ENCODE data around the gene C1orf141.

Gene C1orf141

DNA sequence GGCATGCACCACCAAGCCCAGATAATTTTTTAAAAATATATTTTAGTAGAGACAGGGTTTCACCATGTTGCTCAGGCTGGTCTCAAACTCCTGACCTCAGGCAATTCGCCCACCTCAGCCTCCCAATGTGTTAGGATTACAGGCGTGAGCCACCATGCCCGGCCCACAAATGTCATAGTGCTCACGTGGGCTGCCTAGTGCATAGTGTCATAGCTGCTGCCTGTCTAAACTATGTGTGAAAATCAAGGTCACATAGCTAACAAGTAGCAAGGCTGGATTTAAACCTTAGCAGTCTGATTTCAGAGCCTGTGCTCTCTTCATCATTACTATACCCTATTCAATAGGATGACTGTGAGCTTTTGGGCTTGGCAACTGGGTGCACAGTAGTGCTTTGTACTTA is 10.3 kb downstream of the C1orf141 start:
- no peaks in the 10 kb centered on the region for H4K20me1 ChIP-seq (ENCODE audit: insufficient read depth, low read length)
- no peaks in the 10 kb centered on the region for H3K36me3 ChIP-seq (replicated peaks; ENCODE audit: insufficient read depth, low read length)
- no peaks in the 10 kb centered on the region for H3K27me3 ChIP-seq (replicated peaks; ENCODE audit: insufficient read depth, low read length)
- no peak overlapping the region for H2AFZ ChIP-seq (ENCODE audit: low read length)
- no peaks in the 10 kb centered on the region for H3K79me2 ChIP-seq (ENCODE audit: low read length)
- H3K9me3 ChIP-seq (replicated peaks; ENCODE audit: insufficient read depth, low read length) = no peaks in the 10 kb centered on the region
- DNase-seq = no peak
- H3F3A ChIP-seq (ENCODE audit: insufficient read depth, low read length) = no peaks in the 10 kb centered on the region
- TF ChIP-seq EZH2phosphoT487 (IDR thresholded peaks at IDR 0.05; ENCODE audit: low read length) (no peak), CTCF (IDR thresholded peaks at IDR 0.05; ENCODE audit: low read length) (no peak), EZH2 (optimal IDR thresholded peaks at IDR 0.05; ENCODE audit: low read depth, low read length) (no peak)
- H3K4me3 ChIP-seq (ENCODE audit: low read length) = no peak overlapping the region
- H3K4me1 ChIP-seq (ENCODE audit: low read length) = no peaks in the 10 kb centered on the region
- no peak overlapping the region for H3K4me2 ChIP-seq (ENCODE audit: low read depth, low read length)
- H3K9me2 ChIP-seq (replicated peaks; ENCODE audit: insufficient read depth, low read length) = no peaks in the 10 kb centered on the region
- H3K27ac ChIP-seq (ENCODE audit: low read length) = no peak overlapping the region
- H3K9ac ChIP-seq (ENCODE audit: low read length) = no peak overlapping the region

- Histone ChIP-seq H3F3A (ENCODE audit: insufficient read depth, low read length) (no peaks in the 10 kb centered on the region), H3K27me3 (replicated peaks; ENCODE audit: insufficient read depth, low read length) (no peaks in the 10 kb centered on the region), H3K9me2 (replicated peaks; ENCODE audit: insufficient read depth, low read length) (no peaks in the 10 kb centered on the region), H3K4me1 (ENCODE audit: low read length) (no peaks in the 10 kb centered on the region), H3K4me3 (ENCODE audit: low read length) (no peak overlapping the region), H3K27ac (ENCODE audit: low read length) (no peak overlapping the region), H2AFZ (ENCODE audit: low read length) (no peak overlapping the region), H3K36me3 (replicated peaks; ENCODE audit: insufficient read depth, low read length) (no peaks in the 10 kb centered on the region), H3K79me2 (ENCODE audit: low read length) (no peaks in the 10 kb centered on the region), H3K9me3 (replicated peaks; ENCODE audit: insufficient read depth, low read length) (no peaks in the 10 kb centered on the region), H3K4me2 (ENCODE audit: low read depth, low read length) (no peak overlapping the region), H3K9ac (ENCODE audit: low read length) (no peak overlapping the region), H4K20me1 (ENCODE audit: insufficient read depth, low read length) (no peaks in the 10 kb centered on the region)
- no peak for DNase-seq
- TF ChIP-seq CTCF (IDR thresholded peaks at IDR 0.05; ENCODE audit: low read length) (no peak), EZH2 (optimal IDR thresholded peaks at IDR 0.05; ENCODE audit: low read depth, low read length) (no peak), EZH2phosphoT487 (IDR thresholded peaks at IDR 0.05; ENCODE audit: low read length) (no peak)
Observed at GRCh38 chr1:67120855-67121619, 13.7 kb downstream of the C1orf141 start.

- H2AFZ ChIP-seq (ENCODE audit: low read length) = no peak overlapping the region
- no peak overlapping the region for H3K9ac ChIP-seq (ENCODE audit: low read length)
- no peaks in the 10 kb centered on the region for H4K20me1 ChIP-seq (ENCODE audit: insufficient read depth, low read length)
- no peaks in the 10 kb centered on the region for H3K27me3 ChIP-seq (replicated peaks; ENCODE audit: insufficient read depth, low read length)
- no peak overlapping the region for H3K4me3 ChIP-seq (ENCODE audit: low read length)
- H3K4me1 ChIP-seq (ENCODE audit: low read length) = no peaks in the 10 kb centered on the region
- H3K4me2 ChIP-seq (ENCODE audit: low read depth, low read length) = no peak overlapping the region
- DNase-seq = no peak
- TF ChIP-seq CTCF (IDR thresholded peaks at IDR 0.05; ENCODE audit: low read length) (no peak), EZH2phosphoT487 (IDR thresholded peaks at IDR 0.05; ENCODE audit: low read length) (no peak)
- H3K27ac ChIP-seq (ENCODE audit: low read length) = no peak overlapping the region
- H3K9me3 ChIP-seq (replicated peaks; ENCODE audit: insufficient read depth, low read length) = no peaks in the 10 kb centered on the region
- no peaks in the 10 kb centered on the region for H3K79me2 ChIP-seq (ENCODE audit: low read length)
- H3K9me2 ChIP-seq (replicated peaks; ENCODE audit: insufficient read depth, low read length) = no peaks in the 10 kb centered on the region
- H3F3A ChIP-seq (ENCODE audit: insufficient read depth, low read length) = no peaks in the 10 kb centered on the region
- H3K36me3 ChIP-seq (replicated peaks; ENCODE audit: insufficient read depth, low read length) = no peaks in the 10 kb centered on the region
Observed at GRCh38 chr1:67118646-67119045, 16.1 kb downstream of the C1orf141 start.
